COLO829 (cell line): ENCODE measurements around the gene TSPAN18.
A peak's percentile ranks its signal among the peaks of the same experiment; 100 is the strongest.

Experiments used
- DNase-seq: peaks from one replicate; pipeline ENCODE4 v3.0.0; 2012; ENCODE audit warnings: low spot score

The TSPAN18 gene

GRCh38 chr11:44759743-44760476, 33.1 kb downstream of the TSPAN18 start:
- no peak for DNase-seq

GRCh38 chr11:44760477-44760872, 33.7 kb downstream of the TSPAN18 start:
- no peak for DNase-seq

GRCh38 chr11:44760917-44761550, 34.3 kb downstream of the TSPAN18 start:
- peak; percentile 28 for DNase-seq

- no peak for DNase-seq
These were observed 34.8 kb downstream of the TSPAN18 start for GRCh38 chr11:44761551-44761961.

GRCh38 chr11:44763121-44763820, 36.5 kb downstream of the TSPAN18 start:
- peak; percentile 11 for DNase-seq

GRCh38 chr11:44764583-44764982, 37.8 kb downstream of the TSPAN18 start:
- no peak for DNase-seq

- DNase-seq: no peak
These were observed 38.3 kb downstream of the TSPAN18 start for GRCh38 chr11:44765026-44765595.

- no peak for DNase-seq
These were observed 38.9 kb downstream of the TSPAN18 start for GRCh38 chr11:44765676-44766075.

GRCh38 chr11:44766112-44766971, 39.6 kb downstream of the TSPAN18 start:
- DNase-seq: peak; percentile 14

GRCh38 chr11:44766972-44767278, 40.2 kb downstream of the TSPAN18 start:
- no peak for DNase-seq

GRCh38 chr11:44767421-44767820, 40.7 kb downstream of the TSPAN18 start:
- no peak for DNase-seq

- no peak for DNase-seq
These were observed 43.6 kb downstream of the TSPAN18 start for GRCh38 chr11:44770401-44770800.

GRCh38 chr11:44771252-44771734, 44.5 kb downstream of the TSPAN18 start:
- DNase-seq: no peak

GRCh38 chr11:44771841-44772240, 45.1 kb downstream of the TSPAN18 start:
- DNase-seq: no peak

- no peak for DNase-seq
These were observed 46.7 kb downstream of the TSPAN18 start for GRCh38 chr11:44773351-44773965.

GRCh38 chr11:44774108-44774507, 47.3 kb downstream of the TSPAN18 start:
- no peak for DNase-seq

GRCh38 chr11:44774731-44775130, 48.0 kb downstream of the TSPAN18 start:
- no peak for DNase-seq

- DNase-seq: peak; percentile 60
These were observed 48.7 kb downstream of the TSPAN18 start for GRCh38 chr11:44775366-44775984.

GRCh38 chr11:44775985-44776446, 49.3 kb downstream of the TSPAN18 start:
- no peak for DNase-seq

- no peak for DNase-seq
These were observed 49.9 kb downstream of the TSPAN18 start for GRCh38 chr11:44776551-44777208.
